Upper lobe of right lung (tissue), 1 donor: Measurements from ENCODE around the gene KCNT2. TPM values are rescaled to one million over a fixed set of nuclear protein-coding genes. Genes with fewer than 3 reads are reported as not detected.

Experiments used
- ATAC-seq: fragments of 200-7000 bp; cut with Tn5 transposase; one replicate; pipeline ENCODE4 v1.9.1; 2020; ENCODE audit warnings: mild to moderate bottlenecking, moderate library complexity
- DNase-seq: peaks from one replicate; pipeline ENCODE4 v3.0.0-alpha.2; 2020
- H3K27ac ChIP-seq: fragments of 200-600 bp; one replicate; pipeline ENCODE4 v1.8.0; 2022
- H3K27me3 ChIP-seq: fragments of 200-600 bp; one replicate; pipeline ENCODE4 v1.8.0; 2022; ENCODE audit warnings: mild to moderate bottlenecking
- H3K36me3 ChIP-seq: fragments of 200-600 bp; one replicate; pipeline ENCODE4 v1.8.0; 2022
- H3K4me1 ChIP-seq: fragments of 200-600 bp; one replicate; pipeline ENCODE4 v1.8.0; 2022
- H3K4me3 ChIP-seq: fragments of 200-600 bp; one replicate; pipeline ENCODE4 v1.8.0; 2022; ENCODE audit warnings: mild to moderate bottlenecking
- H3K9me3 ChIP-seq: fragments of 200-600 bp; one replicate; pipeline ENCODE4 v1.8.0; 2022
- intact Hi-C: fragments of 100-400 bp; cut with DNase I; formaldehyde crosslinking; loops from one replicate; pipeline ENCODE4 v1.11.0; 2022
- total RNA-seq: library from RNA; stranded (reverse); fragmentation: NEBNext Ultra II Directional; extraction: Animal tissue kit (Norgen Biotek cat#: 25700); gene quantifications from one replicate; pipeline ENCODE4 v1.2.1, GENCODE V29; 2021
- TF ChIP-seq, protein P1 (sequence below): fragments of 200-600 bp; IDR thresholded peaks from one replicate; pipeline ENCODE4 v1.8.0; 2022; ENCODE audit warnings: antibody characterized with exemption
- donor health status: DM: no; HTN: yes; CAD: no; lungs with severe emphysema.

Gene KCNT2
- total RNA-seq, 1 donor from 2014 or later: 8.1 TPM

DNA sequence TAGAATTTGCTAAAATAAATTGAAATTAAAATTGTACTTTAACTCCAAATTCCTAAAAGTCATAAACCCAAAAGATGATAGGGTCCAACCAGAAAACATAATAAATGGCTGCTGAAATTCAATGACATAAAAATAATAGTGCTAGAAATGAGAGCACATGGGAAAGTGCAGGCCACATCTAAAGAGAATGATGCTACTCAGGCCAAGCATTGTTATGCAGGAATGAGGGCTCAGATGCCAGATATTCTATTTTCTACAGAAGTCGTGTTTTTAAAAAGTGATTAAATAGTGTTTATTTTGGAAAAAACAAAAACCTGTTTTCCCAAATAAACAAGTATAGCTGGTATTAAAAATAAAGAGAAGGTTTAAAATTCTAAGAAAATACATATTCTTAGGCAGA is 234.4 kb downstream of the KCNT2 start:
- ATAC-seq (no peak), DNase-seq (no peak)
- Histone ChIP-seq H3K27ac (no peak overlapping the region), H3K4me1 (no peaks in the 10 kb centered on the region), H3K27me3 (no peaks in the 10 kb centered on the region), H3K9me3 (no peaks in the 10 kb centered on the region), H3K4me3 (no peak overlapping the region), H3K36me3 (no peaks in the 10 kb centered on the region)
- intact Hi-C loops: no loop called here
- TF ChIP-seq, protein P1, sequence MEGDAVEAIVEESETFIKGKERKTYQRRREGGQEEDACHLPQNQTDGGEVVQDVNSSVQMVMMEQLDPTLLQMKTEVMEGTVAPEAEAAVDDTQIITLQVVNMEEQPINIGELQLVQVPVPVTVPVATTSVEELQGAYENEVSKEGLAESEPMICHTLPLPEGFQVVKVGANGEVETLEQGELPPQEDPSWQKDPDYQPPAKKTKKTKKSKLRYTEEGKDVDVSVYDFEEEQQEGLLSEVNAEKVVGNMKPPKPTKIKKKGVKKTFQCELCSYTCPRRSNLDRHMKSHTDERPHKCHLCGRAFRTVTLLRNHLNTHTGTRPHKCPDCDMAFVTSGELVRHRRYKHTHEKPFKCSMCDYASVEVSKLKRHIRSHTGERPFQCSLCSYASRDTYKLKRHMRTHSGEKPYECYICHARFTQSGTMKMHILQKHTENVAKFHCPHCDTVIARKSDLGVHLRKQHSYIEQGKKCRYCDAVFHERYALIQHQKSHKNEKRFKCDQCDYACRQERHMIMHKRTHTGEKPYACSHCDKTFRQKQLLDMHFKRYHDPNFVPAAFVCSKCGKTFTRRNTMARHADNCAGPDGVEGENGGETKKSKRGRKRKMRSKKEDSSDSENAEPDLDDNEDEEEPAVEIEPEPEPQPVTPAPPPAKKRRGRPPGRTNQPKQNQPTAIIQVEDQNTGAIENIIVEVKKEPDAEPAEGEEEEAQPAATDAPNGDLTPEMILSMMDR: no peak

GRCh38 chr1:196372896-196373536 is 235.2 kb downstream of the KCNT2 start:
- no peaks in the 10 kb centered on the region for H3K36me3 ChIP-seq
- no peaks in the 10 kb centered on the region for H3K9me3 ChIP-seq
- ATAC-seq (no peak), DNase-seq (no peak)
- intact Hi-C loops: no loop called here
- TF ChIP-seq, protein P1: peak; percentile 57
- no peaks in the 10 kb centered on the region for H3K27me3 ChIP-seq
- no peak overlapping the region for H3K27ac ChIP-seq
- no peak overlapping the region for H3K4me3 ChIP-seq
- no peaks in the 10 kb centered on the region for H3K4me1 ChIP-seq

DNA sequence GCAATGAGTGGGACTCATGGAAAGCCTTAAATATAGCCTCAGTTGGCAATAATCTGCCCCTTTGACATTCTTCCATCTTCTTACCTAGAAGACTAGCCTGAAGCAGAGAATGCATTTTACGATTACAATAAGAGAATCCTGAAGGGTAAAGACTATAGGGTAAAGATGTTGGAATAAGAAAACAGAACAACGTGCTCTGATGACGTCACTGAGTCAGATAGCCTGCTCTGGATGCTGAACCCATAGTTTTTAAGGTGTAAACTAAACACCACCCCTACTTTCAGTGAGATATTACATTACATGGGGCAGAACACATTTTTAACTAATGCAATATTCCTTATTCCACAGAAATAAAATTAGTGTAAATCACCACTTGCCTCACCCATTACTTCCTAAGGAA is 240.4 kb downstream of the KCNT2 start:
- no peaks in the 10 kb centered on the region for H3K4me1 ChIP-seq
- no peaks in the 10 kb centered on the region for H3K36me3 ChIP-seq
- TF ChIP-seq, protein P1: no peak
- no peak for ATAC-seq
- no peak for DNase-seq
- no peak overlapping the region for H3K4me3 ChIP-seq
- no peaks in the 10 kb centered on the region for H3K9me3 ChIP-seq
- intact Hi-C loops: no loop called here
- H3K27ac ChIP-seq: no peak overlapping the region
- no peaks in the 10 kb centered on the region for H3K27me3 ChIP-seq

DNA sequence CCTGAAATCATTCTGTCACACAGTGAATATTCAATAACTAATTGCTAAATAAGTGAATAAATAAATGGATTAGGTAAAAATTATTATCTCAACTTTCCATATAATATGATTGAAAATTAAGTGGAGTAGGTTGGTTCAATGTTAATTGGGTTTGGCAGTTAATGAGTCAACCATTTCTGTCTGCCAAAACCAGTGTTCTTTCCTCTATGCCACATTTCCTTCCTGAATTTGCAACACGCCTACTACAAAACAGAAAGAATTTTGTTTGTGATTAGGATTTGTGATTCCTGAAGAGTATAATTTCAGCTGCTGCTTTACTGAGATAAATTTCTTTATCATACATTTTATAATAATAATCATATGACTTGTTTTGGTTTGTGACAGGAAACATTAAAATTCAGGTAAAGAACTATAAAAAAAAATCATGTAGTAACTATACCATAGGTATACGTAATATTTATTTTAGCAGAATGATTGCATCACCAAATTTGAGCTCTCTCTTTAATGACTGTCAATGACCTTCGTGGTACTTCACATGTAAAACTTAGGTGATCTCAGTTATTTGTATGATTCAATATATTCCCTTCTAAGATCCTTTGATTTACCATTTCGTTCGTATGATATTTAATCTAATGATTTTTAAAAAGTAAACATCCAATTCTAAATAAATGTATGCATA is 241.3 kb downstream of the KCNT2 start:
- Histone ChIP-seq H3K4me1 (no peaks in the 10 kb centered on the region), H3K9me3 (no peaks in the 10 kb centered on the region), H3K4me3 (no peak overlapping the region), H3K27me3 (no peaks in the 10 kb centered on the region), H3K36me3 (no peaks in the 10 kb centered on the region), H3K27ac (no peak overlapping the region)
- TF ChIP-seq, protein P1: no peak
- DNase-seq (no peak), ATAC-seq (no peak)
- intact Hi-C loops: no loop called here

DNA sequence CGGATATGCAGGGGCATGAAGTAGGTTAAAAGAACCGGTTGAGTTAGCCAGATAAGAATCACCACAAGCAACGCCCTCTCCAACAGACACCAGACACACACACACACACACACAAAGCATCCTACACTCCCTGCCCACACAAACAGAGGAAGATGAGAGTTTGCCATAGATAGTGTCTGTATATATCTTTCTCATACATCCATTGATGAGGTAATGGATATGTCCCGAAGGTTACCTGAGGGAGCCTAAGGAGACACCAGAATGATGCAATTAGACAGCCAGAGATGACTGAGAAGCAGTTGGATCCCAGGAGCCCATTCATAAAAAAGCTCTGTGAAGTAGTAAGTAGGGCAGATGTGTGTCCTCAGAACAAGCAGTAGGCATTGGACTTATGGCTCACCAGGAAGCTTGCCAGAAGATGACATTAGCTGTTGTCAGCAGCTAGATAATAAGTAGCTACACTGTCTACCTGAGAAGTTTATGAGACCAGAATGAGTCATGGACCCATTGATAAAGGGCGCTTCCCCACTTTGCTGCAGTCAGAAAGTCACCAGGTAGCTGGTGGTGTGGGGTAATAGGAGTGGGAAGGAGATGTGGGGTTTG is 247.0 kb downstream of the KCNT2 start:
- Histone ChIP-seq H3K4me1 (no peaks in the 10 kb centered on the region), H3K27ac (no peak overlapping the region), H3K9me3 (no peaks in the 10 kb centered on the region), H3K36me3 (no peaks in the 10 kb centered on the region), H3K4me3 (no peak overlapping the region), H3K27me3 (no peaks in the 10 kb centered on the region)
- ATAC-seq (no peak), DNase-seq (no peak)
- intact Hi-C loops: no loop called here
- TF ChIP-seq, protein P1: no peak
